ENCODE results near the gene RNF130.

- TF ChIP-seq GATA3 (IDR thresholded peaks at IDR 0.05; ENCODE audit: low read depth, low read length) (no peak), GATA2 (IDR thresholded peaks at IDR 0.05; ENCODE audit: low read depth, low read length) (no peak)
Measured at GRCh38 chr5:179986328-179986727, 85.2 kb downstream of the RNF130 start.

Measured in SH-SY5Y (cell line).